Measurements from ENCODE around the gene NIT1. TPM values are rescaled to one million over a fixed set of nuclear protein-coding genes. Genes with fewer than 3 reads are reported as not detected.

NIT1 gene
- total and polyA plus RNA-seq, 9 of the 15 experiments (the other 6 are each of a cell fraction or from before 2014, with no cell fraction given): 18.4 to 76.0 (median 33.7) TPM

DNA sequence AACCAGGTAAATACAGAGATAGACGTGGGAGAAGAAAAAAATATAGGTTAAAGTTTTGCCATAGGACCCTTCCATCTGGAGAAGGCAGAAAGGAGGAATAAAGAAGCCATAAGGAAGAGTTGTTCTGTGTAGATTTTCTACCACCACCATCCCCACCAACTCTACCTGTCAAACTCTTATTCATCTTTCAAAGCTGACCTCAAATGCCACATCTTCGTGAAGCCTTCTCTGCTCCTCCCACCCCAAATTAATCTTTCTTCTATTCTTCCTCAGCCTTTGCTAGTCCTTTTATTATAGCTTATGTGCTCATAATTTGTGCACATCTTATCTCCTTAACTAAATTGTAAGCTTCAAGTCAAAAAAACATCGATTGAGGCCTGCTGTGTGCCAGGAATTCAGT is 27.3 kb upstream of the NIT1 start (continued):
- TF ChIP-seq, protein P1, sequence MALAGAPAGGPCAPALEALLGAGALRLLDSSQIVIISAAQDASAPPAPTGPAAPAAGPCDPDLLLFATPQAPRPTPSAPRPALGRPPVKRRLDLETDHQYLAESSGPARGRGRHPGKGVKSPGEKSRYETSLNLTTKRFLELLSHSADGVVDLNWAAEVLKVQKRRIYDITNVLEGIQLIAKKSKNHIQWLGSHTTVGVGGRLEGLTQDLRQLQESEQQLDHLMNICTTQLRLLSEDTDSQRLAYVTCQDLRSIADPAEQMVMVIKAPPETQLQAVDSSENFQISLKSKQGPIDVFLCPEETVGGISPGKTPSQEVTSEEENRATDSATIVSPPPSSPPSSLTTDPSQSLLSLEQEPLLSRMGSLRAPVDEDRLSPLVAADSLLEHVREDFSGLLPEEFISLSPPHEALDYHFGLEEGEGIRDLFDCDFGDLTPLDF (CRISPR knock-in tag; IDR thresholded peaks at IDR 0.05): no peak
- TF ChIP-seq NFYB (IDR thresholded peaks at IDR 0.05; ENCODE audit: extremely low read depth, insufficient read length): no peak

DNA sequence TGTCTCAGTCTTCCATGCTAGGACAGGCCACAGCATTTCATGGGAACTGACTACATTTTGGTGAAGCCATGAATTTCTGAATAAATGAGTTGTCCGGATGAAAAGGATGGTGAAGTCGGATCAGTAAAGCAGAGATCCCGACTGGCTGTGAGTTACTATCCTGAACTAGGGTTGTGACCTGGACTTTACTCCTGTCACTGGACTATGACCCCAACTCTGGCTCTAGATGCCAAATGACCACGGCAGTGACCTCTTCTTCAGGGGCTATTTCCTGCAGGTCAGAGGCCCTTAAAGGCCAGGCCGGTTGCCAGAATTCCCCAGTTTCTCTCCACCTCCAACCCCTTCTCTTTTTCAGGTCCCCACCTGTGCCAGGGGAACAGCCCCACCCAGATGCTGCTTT is 26.8 kb upstream of the NIT1 start:
- ATAC-seq: no peak
- H3K27ac ChIP-seq (ENCODE audit: extremely low read depth, low read depth, low read length): no peak overlapping the region
- no TSS peak for BruUV-seq (replicated peaks)
- TF ChIP-seq MXI1 (IDR thresholded peaks at IDR 0.05; ENCODE audit: low read depth, low read length): no peak
- no peak for TF ChIP-seq NR2C1 (IDR thresholded peaks at IDR 0.05)
- TF ChIP-seq NR2C1 (tag; IDR thresholded peaks at IDR 0.05): no peak
- TF ChIP-seq TAF9B (IDR thresholded peaks at IDR 0.05; ENCODE audit: partially characterized antibody): no peak
- H3K9me1 ChIP-seq (ENCODE audit: control insufficient read depth, insufficient read depth, low read length): no peaks in the 10 kb centered on the region
- no peaks in the 10 kb centered on the region for H3K27me3 ChIP-seq (ENCODE audit: control insufficient read depth in 2 of 2, insufficient read depth in 2 of 2, low read length in 2 of 2)
- H3K36me3 ChIP-seq (ENCODE audit: control insufficient read depth, insufficient read depth, low read length): no peaks in the 10 kb centered on the region
- in situ Hi-C loops (cut with MboI) (loop anchor here (10.0 to 25.0 kb wide), 2 partner anchors 96 to 254 kb away; no protein-coding TSS in a partner anchor), intact Hi-C loops (cut with micrococcal nuclease) (no loop called here)
- no peak overlapping the region for H3K4me2 ChIP-seq (ENCODE audit: insufficient read depth, low read length)
- no peaks in the 10 kb centered on the region for H4K20me1 ChIP-seq (replicated peaks; ENCODE audit: control insufficient read depth, insufficient read depth, low read length)
- H3K4me3 ChIP-seq: no peak overlapping the region
- no peak overlapping the region for H3K9ac ChIP-seq (ENCODE audit: insufficient read depth in 1 of 2, low read depth in 2 of 2, low read length in 2 of 2)
- H3K9me3 ChIP-seq (replicated peaks; ENCODE audit: control insufficient read depth, insufficient read depth, low read depth, low read length): 0 out of 2 replicates have a peak, but pooled peaks cover 3% of the 10 kb centered on the region
- 21% methylated on average over 5 of the region's 5 CpGs for WGBS (ENCODE audit: insufficient coverage, low coverage, missing lambda C conversion rate)
- H3K4me1 ChIP-seq (replicated peaks in 1 of 2; ENCODE audit: control insufficient read depth in 2 of 2, insufficient read depth in 2 of 2, low read length in 2 of 2): peaks cover 0 to 5% of the 10 kb centered on the region in 2 experiments; a peak in 2 of 5 replicates
- FAIRE-seq: no peak
- no peaks in the 10 kb centered on the region for H3K79me2 ChIP-seq (ENCODE audit: control insufficient read depth, insufficient read depth, low read length)
- no peak for DNase-seq (ENCODE audit: extremely low read depth in 1 of 4, low spot score in 3 of 4)
- ChIA-PET CTCF (ENCODE audit: low intra/inter-chr PET ratio) (no interaction called here), POLR2A (no interaction called here)
- H2AFZ ChIP-seq (ENCODE audit: low read depth, low read length): no peak overlapping the region

Data from K562 (cell line).